WTC11 (cell line): ENCODE measurements around the gene BORCS6.

Experiments
- AFF4 ChIP-seq: sonication (generic); formaldehyde crosslinking; IDR thresholded peaks from 2 replicates; pipeline ENCODE4 v1.8.1; 2023; ENCODE audit warnings: mild to moderate bottlenecking, missing genetic modification reagents, borderline replicate concordance
- ATF3 ChIP-seq: sonication (generic); formaldehyde crosslinking; conservative IDR thresholded peaks from 2 replicates; pipeline ENCODE4 v1.8.1; 2022; ENCODE audit warnings: mild to moderate bottlenecking, missing genetic modification reagents
- CTCF ChIP-seq: fragments of 200-600 bp; IDR thresholded peaks from 2 replicates; pipeline ENCODE4 v1.8.0; 2022; ENCODE audit warnings: antibody characterized with exemption
- IRF2 ChIP-seq: sonication (generic); formaldehyde crosslinking; IDR thresholded peaks from 2 replicates; pipeline ENCODE4 v1.8.0; 2022; ENCODE audit warnings: low read depth, missing genetic modification reagents, borderline replicate concordance
- JUN ChIP-seq: sonication (generic); formaldehyde crosslinking; IDR thresholded peaks from 2 replicates; pipeline ENCODE4 v1.8.0; 2023; ENCODE audit warnings: mild to moderate bottlenecking, missing genetic modification reagents
- MAX ChIP-seq: sonication (generic); formaldehyde crosslinking; IDR thresholded peaks from 2 replicates; pipeline ENCODE4 v1.8.0; 2022; ENCODE audit warnings: mild to moderate bottlenecking, missing genetic modification reagents
- NFE2L1 ChIP-seq: sonication (generic); formaldehyde crosslinking; IDR thresholded peaks from 2 replicates; pipeline ENCODE4 v1.8.1; 2023; ENCODE audit warnings: missing genetic modification reagents
- TCF7 ChIP-seq: sonication (generic); formaldehyde crosslinking; IDR thresholded peaks from 2 replicates; pipeline ENCODE4 v1.8.0; 2022; ENCODE audit warnings: mild to moderate bottlenecking, low read depth, missing genetic modification reagents, moderate library complexity
- ZBTB43 ChIP-seq: sonication (generic); formaldehyde crosslinking; IDR thresholded peaks from 2 replicates; pipeline ENCODE4 v1.8.1; 2023; ENCODE audit warnings: mild to moderate bottlenecking, missing genetic modification reagents
- ZNF263 ChIP-seq: sonication (generic); formaldehyde crosslinking; IDR thresholded peaks from 2 replicates; pipeline ENCODE4 v1.8.1; 2022; ENCODE audit warnings: low read depth, mild to moderate bottlenecking, moderate library complexity, missing genetic modification reagents

GRCh38 chr17:8155996-8156245 lies 34.1 kb downstream of the BORCS6 start:
- TF ChIP-seq IRF2 (CRISPR knock-in tag) (no peak), TCF7 (CRISPR knock-in tag) (no peak), AFF4 (no peak), ZBTB43 (CRISPR knock-in tag) (no peak), JUN (CRISPR knock-in tag) (no peak), CTCF (no peak), NFE2L1 (CRISPR knock-in tag) (no peak), MAX (no peak), ZNF263 (no peak; the same call in 1 of the 2 replicates), ATF3 (CRISPR knock-in tag) (no peak)
